Activated gamma-delta T cell treated with Interleukin-2 at 50 U/mL for 16 hours (primary cell): ENCODE results near the gene BBOX1.
"Not testable (repeated sequence)": the region's sequence is repeated elsewhere in the genome, so short reads cannot be mapped to it uniquely, and the experiment has no call there.

Source experiments
- DNase-seq: peaks from one replicate; pipeline ENCODE4 v3.0.0-alpha.2; 2020

The BBOX1 gene

GRCh38 chr11:27130806-27131205 lies 90.2 kb downstream of the BBOX1 start:
- no peak for DNase-seq

- not testable (repeated sequence) for DNase-seq
These were observed 95.3 kb downstream of the BBOX1 start for GRCh38 chr11:27135924-27136329.

GRCh38 chr11:27138716-27139115 lies 98.1 kb downstream of the BBOX1 start:
- DNase-seq, result no peak

- no peak for DNase-seq
These were observed 99.2 kb downstream of the BBOX1 start for GRCh38 chr11:27139742-27140367.

- DNase-seq, result no peak
These were observed 101.0 kb downstream of the BBOX1 start for GRCh38 chr11:27141576-27141975.

GRCh38 chr11:27147916-27148315 lies 107.3 kb downstream of the BBOX1 start:
- DNase-seq, result no peak

GRCh38 chr11:27148506-27148905 lies 107.9 kb downstream of the BBOX1 start:
- DNase-seq, result no peak

- DNase-seq, result no peak
These were observed 109.5 kb downstream of the BBOX1 start for GRCh38 chr11:27150098-27150497.

- no peak for DNase-seq
These were observed 112.5 kb downstream of the BBOX1 start for GRCh38 chr11:27153136-27153535.

- no peak for DNase-seq
These were observed 118.1 kb downstream of the BBOX1 start for GRCh38 chr11:27158456-27159334.

- no peak for DNase-seq
These were observed 118.7 kb downstream of the BBOX1 start for GRCh38 chr11:27159335-27159679.

GRCh38 chr11:27161071-27161470 lies 120.5 kb downstream of the BBOX1 start:
- no peak for DNase-seq

- no peak for DNase-seq
These were observed 121.6 kb downstream of the BBOX1 start for GRCh38 chr11:27162237-27162636.

- DNase-seq, result no peak
These were observed 125.5 kb downstream of the BBOX1 start for GRCh38 chr11:27166130-27166529.

- no peak for DNase-seq
These were observed 130.9 kb downstream of the BBOX1 start for GRCh38 chr11:27171376-27171958.

GRCh38 chr11:27173545-27173944 lies 132.9 kb downstream of the BBOX1 start:
- no peak for DNase-seq

GRCh38 chr11:27174021-27174420 lies 133.4 kb downstream of the BBOX1 start:
- DNase-seq, result no peak

GRCh38 chr11:27174672-27175210 lies 134.1 kb downstream of the BBOX1 start:
- no peak for DNase-seq

GRCh38 chr11:27175562-27175961 lies 134.9 kb downstream of the BBOX1 start:
- not testable (repeated sequence) for DNase-seq
